NCI-H774 (cell line): ENCODE measurements around the gene TTC39C.
"Not testable (repeated sequence)": the region's sequence is repeated elsewhere in the genome, so short reads cannot be mapped to it uniquely, and the experiment has no call there.

ENCODE experiments used
- DNase-seq: peaks from one replicate; lab custom pipeline; 2025; lab: John Stamatoyannopoulos, UW

TTC39C gene

DNA sequence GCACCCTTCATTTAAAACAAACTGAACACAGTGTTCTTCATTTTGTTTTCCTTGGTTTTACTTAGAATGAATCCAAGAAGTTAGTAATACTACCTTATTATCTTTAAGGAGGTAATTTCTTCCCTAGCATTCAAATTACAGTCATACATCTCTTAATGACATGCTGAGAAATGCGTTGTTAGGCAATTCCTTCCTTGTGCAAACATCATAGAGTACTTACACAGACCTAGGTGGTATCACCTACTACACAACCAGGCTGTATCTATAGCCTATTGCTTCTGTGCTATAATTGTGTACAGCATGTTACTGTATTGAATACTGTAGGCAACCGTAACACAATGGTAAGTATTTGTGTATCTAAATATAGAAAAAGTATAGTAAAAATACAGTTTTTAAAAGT lies 115.9 kb downstream of the TTC39C start:
- no peak for DNase-seq

GRCh38 chr18:24136967-24137373 lies 122.4 kb downstream of the TTC39C start:
- DNase-seq, result no peak

DNA sequence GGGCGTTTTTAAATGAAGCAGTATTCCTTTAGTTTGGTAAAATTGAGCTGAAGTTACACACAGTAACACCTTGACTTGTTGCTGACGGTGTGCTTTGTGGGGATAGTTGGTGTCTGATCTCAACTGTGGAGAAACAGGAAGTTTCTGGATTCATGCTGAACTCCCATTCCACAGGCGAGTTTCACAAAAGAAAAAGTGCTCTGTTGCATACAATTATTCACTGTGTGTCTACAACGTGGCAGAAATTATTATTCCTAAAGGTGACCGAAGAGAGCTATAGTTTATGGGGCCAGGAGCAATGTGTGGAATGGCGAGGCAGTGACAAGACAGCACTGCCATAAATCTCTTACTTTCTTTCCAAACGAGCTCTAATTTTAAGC lies 123.8 kb downstream of the TTC39C start:
- no peak for DNase-seq

DNA sequence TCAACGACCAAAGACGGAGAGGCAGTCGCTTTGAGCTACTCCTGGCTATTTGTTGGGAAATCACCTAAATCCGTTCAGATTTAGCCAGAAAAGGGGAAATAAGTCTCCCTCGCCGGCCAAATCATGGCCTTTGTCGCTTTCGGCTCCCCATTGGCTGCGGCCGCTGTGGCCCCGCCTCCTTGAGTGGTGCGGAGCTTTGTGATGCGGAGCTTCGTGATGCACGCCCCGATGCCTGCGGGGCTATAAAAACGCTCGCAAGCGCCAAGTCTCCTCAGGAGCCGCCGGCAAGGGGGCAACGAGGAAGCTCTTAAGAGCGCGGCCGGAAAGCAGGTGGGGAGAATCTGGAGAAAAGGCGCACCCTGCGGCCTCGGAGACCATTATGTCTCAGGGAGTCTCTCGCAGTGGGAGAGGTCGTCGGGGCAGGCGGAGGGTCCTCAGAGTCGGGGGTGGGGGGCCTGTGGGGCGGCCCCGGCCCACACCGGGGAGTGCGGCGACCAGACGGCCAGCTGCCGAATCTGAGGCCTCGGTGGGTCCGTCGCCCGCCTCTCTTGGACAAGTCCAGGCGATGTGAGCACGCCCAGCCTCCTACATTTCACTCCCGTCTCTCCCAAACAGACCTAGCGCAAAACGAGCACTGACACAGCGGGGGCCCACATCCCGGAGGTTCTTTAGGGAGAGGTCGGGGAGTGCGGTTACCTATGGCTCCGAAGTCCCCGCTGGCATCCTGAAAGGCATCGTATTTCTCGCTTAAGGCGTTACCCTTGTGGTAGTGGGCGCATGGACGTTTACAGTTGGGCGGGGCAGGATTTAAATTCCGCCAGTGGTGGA lies 124.4 kb downstream of the TTC39C start, which contains the start of gene CABYR:
CABYR (plus strand) TSS at position 274 of the 828 bp plus-strand sequence. CDS start 4,053 bp downstream, outside the sequence.
- DNase-seq, result peak; percentile 87

DNA sequence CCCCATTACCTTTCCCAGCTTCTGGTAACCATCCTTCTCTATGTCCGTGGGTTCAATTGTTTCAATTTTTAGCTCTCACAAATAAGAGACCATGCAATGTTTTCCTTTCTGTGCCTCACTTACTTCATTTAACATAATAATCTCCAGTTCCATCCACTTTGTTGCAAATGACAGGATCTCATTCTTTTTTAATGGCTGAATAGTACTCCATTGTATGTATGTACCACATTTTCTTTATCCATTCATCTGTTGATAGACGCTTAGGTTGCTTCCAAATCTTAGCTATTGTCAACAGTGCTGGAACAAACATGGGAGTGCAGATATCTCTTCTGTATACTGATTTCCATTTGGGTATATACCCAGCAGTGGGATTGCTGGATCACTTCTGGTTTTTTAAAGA lies 126.1 kb downstream of the TTC39C start:
- no peak for DNase-seq

- no peak for DNase-seq
Measured at GRCh38 chr18:24142376-24142775, 127.8 kb downstream of the TTC39C start.

- DNase-seq, result not testable (repeated sequence)
Measured at GRCh38 chr18:24149591-24149990, 135.0 kb downstream of the TTC39C start.

DNA sequence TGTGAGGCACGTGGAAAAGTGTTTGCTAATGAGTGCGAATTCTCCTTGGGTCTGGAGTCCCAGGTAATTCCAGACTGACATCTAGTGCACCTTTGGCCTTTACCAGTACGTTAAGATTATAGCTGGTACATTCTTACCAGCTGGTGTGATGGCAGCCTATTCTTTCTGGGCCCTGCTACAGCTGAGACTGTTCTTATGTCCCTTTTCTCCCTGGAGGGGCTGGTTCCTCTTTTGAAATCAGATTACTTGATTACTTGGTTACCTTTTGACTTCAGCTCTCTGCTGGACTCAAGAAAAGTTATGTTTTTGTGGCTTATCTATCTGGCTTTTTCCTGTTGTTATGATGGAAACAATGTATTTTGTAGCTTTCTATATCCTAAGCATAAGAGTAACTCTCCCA lies 138.8 kb downstream of the TTC39C start:
- no peak for DNase-seq

DNA sequence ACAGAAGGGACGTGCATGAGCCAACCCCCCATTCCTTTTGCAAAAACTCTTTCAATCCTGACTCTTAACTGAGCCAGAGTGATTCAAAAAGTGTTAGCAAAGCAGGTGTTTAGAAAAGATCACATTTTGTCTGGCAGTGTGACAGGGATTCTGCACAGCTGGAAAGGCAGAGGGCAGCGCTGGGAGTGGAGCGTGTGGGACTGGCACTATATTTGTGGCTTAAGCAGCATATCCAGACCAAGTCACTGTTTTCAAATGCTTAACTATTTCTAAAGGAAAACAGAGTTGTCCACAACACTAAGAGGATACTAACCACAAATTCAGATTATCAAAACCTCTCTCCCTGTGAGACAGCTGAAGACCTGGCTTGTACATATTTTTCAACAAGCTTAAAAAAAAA lies 143.3 kb downstream of the TTC39C start:
- DNase-seq, result no peak

- no peak for DNase-seq
Measured at GRCh38 chr18:24160086-24160485, 145.5 kb downstream of the TTC39C start.

GRCh38 chr18:24161304-24161703 lies 146.8 kb downstream of the TTC39C start:
- no peak for DNase-seq

DNA sequence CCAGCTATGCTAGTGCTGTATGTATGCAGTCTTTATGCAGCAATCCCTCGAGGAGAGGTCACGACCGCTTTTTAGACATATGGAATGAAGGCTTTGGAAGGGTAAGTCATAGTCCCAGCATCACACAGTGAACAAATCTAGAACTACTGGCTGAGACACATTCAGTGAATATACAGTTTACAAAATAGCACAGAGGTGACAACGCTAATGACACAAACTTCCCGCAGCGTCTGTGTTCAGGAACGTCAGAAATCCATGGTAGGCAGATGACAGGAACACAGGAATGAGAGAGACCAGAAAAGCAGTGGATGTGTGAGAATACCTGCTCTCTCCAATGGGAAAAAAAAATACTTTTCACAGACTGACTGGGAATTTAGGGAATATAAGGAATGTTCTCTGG lies 153.9 kb downstream of the TTC39C start:
- DNase-seq, result no peak

DNA sequence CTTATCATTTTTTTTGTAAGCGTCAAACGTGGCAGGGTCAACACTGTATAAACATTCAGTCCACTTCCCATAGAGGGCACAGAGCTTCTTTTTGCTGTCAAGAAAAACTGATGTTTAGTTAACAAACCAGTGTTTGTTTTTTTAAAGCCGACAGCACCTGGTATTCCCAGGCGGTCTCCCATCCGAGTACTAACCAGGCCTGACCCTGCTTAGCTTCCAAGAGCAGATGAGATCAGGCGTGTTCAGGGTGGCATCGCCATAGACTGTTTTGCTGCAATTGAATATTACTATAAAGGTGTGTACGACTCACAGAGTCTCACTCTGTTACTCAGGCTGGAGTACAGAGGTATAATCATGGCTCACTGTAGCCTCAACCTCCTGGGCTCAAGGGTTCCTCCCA lies 155.8 kb downstream of the TTC39C start:
- DNase-seq, result peak; percentile 22

DNA sequence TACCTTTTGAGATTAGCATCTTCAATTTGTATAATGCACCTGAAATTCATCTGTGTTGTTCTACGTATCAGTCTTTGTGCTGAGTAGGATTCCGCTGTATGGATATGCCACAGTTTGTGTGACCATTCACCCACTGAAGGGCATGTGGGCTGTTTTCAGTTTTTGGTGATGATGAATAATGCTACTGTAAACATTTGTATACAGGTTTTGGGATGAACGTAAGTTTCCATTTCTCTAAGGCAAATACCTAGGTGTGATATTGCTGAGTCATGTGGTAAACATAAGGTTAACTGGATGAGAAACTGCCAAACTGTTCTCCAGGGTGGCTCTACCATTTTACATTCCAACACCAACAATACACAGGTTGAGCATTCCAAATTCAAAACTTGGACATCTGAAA lies 159.4 kb downstream of the TTC39C start:
- no peak for DNase-seq

- peak; percentile 23 for DNase-seq
Measured at GRCh38 chr18:24176727-24177416, 162.3 kb downstream of the TTC39C start.

DNA sequence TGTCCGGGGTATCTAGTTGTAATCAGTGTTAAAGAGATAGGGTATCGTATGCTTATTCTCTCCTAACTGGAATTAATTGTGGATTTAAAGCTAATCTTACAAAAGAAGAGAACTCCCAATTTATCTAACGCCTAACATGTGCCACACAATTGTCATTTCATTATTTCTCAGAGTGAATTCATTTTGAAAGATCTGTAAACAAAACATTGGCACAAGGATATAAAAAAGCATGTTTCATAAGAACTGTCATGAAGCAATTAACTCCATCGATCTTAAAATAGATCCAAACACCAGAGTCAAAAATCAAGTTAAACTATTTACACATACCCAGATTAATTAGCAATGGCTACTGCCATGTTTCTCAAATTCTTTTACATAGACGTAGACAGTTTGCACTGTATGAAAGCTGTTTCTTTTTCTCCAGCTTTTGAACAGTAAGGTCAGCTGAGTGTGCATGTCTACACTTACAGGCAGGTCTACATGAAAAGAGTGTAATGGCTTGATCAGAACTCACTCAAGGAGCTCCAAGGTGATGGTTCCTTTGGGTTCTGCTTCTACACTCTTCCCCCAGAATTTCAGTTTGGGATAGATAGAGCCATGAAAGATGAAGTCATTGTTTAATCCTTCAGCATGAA lies 163.1 kb downstream of the TTC39C start:
- DNase-seq, result no peak

DNA sequence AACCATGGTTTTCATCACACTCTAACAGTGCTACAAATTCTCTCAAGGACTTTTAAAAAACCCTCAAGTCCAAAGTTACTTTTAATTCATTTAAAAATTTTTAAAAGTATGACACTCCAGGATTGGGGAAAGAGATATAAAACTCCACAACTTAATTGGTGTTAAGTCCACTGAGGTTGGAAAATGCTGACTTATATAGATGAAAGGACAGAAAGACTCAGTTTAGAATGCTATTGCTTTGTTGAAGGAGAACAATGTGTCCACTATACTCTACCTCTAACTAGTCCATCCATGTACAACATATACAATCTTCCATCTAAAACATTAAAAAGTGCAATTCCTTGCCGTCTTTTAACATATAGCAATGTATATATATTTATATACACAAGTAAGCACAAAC lies 165.5 kb downstream of the TTC39C start:
- DNase-seq, result no peak

DNA sequence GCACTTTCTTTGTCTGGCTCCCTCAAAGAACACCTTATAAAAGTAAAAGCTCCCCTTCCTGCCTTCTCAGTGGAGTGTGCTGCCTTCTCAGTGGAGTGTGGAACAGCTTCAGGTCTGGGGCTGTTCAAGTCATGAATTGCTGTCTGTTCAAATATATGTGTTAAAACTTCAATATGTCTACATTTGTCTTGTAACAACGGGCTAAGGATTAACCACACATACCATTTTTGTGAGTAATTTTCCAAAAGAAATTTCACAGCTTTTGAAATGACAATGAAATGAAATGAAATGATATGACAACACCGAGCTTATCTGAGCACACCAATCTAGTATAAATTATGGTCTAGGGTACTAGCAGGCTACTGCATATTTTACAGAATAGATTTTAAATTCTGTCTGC lies 167.3 kb downstream of the TTC39C start:
- DNase-seq, result no peak
